ENCODE results near the gene SLC16A10. TPM values are rescaled to one million over a fixed set of nuclear protein-coding genes. Genes with fewer than 3 reads are reported as not detected.
"Not testable (repeated sequence)": the region's sequence is repeated elsewhere in the genome, so short reads cannot be mapped to it uniquely, and the experiment has no call there.

The SLC16A10 gene
- total RNA-seq, 1 donor from 2014 or later: 11.0 TPM

- FAIRE-seq (no peak), DNase-seq (ENCODE audit: low spot score in 2 of 2) (no peak)
These were observed 88.9 kb downstream of the SLC16A10 start for GRCh38 chr6:111176038-111176759.

- FAIRE-seq (no peak), DNase-seq (ENCODE audit: low spot score in 2 of 2) (no peak)
These were observed 89.4 kb downstream of the SLC16A10 start for GRCh38 chr6:111176760-111177099.

- DNase-seq (ENCODE audit: low spot score in 2 of 2) (no peak), FAIRE-seq (no peak)
These were observed 89.8 kb downstream of the SLC16A10 start for GRCh38 chr6:111177131-111177530.

GRCh38 chr6:111183702-111184517 is 96.6 kb downstream of the SLC16A10 start:
- no peak for FAIRE-seq

GRCh38 chr6:111184827-111185532 is 97.7 kb downstream of the SLC16A10 start:
- DNase-seq (ENCODE audit: low spot score in 2 of 2) (no peak), FAIRE-seq (no peak)

More at GRCh38 chr6:111183702-111184517, 96.6 kb downstream of the SLC16A10 start:
- DNase-seq (ENCODE audit: low spot score in 2 of 2): no peak

- no peak for FAIRE-seq
- no peak for DNase-seq (ENCODE audit: low spot score in 2 of 2)
These were observed 98.7 kb downstream of the SLC16A10 start for GRCh38 chr6:111185954-111186353.

- DNase-seq (ENCODE audit: low spot score in 2 of 2) (no peak), FAIRE-seq (no peak)
These were observed 100.6 kb downstream of the SLC16A10 start for GRCh38 chr6:111187874-111188273.

GRCh38 chr6:111189666-111190210 is 102.4 kb downstream of the SLC16A10 start:
- FAIRE-seq; DNase-seq (ENCODE audit: low spot score in 2 of 2): not testable (repeated sequence)

- FAIRE-seq: no peak
- DNase-seq (ENCODE audit: low spot score in 2 of 2): no peak
These were observed 103.3 kb downstream of the SLC16A10 start for GRCh38 chr6:111190637-111191036.

- FAIRE-seq; DNase-seq (ENCODE audit: low spot score in 2 of 2): not testable (repeated sequence)
These were observed 103.8 kb downstream of the SLC16A10 start for GRCh38 chr6:111191136-111191535.

GRCh38 chr6:111192911-111193555 is 105.7 kb downstream of the SLC16A10 start:
- DNase-seq (ENCODE audit: low spot score in 2 of 2) (no peak), FAIRE-seq (no peak)

GRCh38 chr6:111195656-111196055 is 108.4 kb downstream of the SLC16A10 start:
- DNase-seq (ENCODE audit: low spot score in 2 of 2) (no peak), FAIRE-seq (no peak)

GRCh38 chr6:111198841-111199240 is 111.5 kb downstream of the SLC16A10 start:
- FAIRE-seq (no peak), DNase-seq (ENCODE audit: low spot score in 2 of 2) (no peak)

GRCh38 chr6:111199935-111200334 is 112.6 kb downstream of the SLC16A10 start:
- no peak for FAIRE-seq
- no peak for DNase-seq (ENCODE audit: low spot score in 2 of 2)

- FAIRE-seq: no peak
These were observed 113.3 kb downstream of the SLC16A10 start for GRCh38 chr6:111200350-111201243.

GRCh38 chr6:111201244-111201554 is 113.9 kb downstream of the SLC16A10 start:
- FAIRE-seq (no peak), DNase-seq (ENCODE audit: low spot score in 2 of 2) (no peak)

More at GRCh38 chr6:111200350-111201243, 113.3 kb downstream of the SLC16A10 start:
- no peak for DNase-seq (ENCODE audit: low spot score in 2 of 2)

GRCh38 chr6:111201764-111202163 is 114.5 kb downstream of the SLC16A10 start:
- DNase-seq (ENCODE audit: low spot score in 2 of 2): no peak
- no peak for FAIRE-seq

- not testable (repeated sequence) for DNase-seq (ENCODE audit: low spot score in 2 of 2); FAIRE-seq
These were observed 116.2 kb downstream of the SLC16A10 start for GRCh38 chr6:111203539-111203938.

- FAIRE-seq (no peak), DNase-seq (ENCODE audit: low spot score in 2 of 2) (no peak)
These were observed 117.0 kb downstream of the SLC16A10 start for GRCh38 chr6:111204305-111204704.

Data from frontal cortex (tissue), 4 donors.